Smooth muscle cell (in vitro differentiated cells): Measurements from ENCODE around the gene LRRC42. TPM values are rescaled to one million over a fixed set of nuclear protein-coding genes. Genes with fewer than 3 reads are reported as not detected.
"Not testable (repeated sequence)": the region's sequence is repeated elsewhere in the genome, so short reads cannot be mapped to it uniquely, and the experiment has no call there.

Experiments
- DNase-seq: peaks from one replicate; lab custom pipeline; 2025; ENCODE audit not compliant: unreplicated experiment; lab: John Stamatoyannopoulos, UW
- H2AFZ ChIP-seq: fragments of 200-600 bp; sonication (generic); 2 replicates; pipeline ENCODE4 v1.6.0; 2016; ENCODE audit warnings: antibody characterized with exemption, low read depth, mild to moderate bottlenecking
- H3F3A ChIP-seq: fragments of 200-600 bp; sonication (generic); 2 replicates; pipeline ENCODE4 v1.6.0; 2017; ENCODE audit warnings: antibody characterized with exemption, low read depth
- H3K27ac ChIP-seq: fragments of 200-600 bp; sonication (generic); 2 replicates; pipeline ENCODE4 v1.5.1; 2016; ENCODE audit warnings: low read depth, mild to moderate bottlenecking
- H3K27me3 ChIP-seq: fragments of 200-600 bp; sonication (generic); 2 replicates; pipeline ENCODE4 v1.6.1; 2016; ENCODE audit warnings: low read depth, mild to moderate bottlenecking
- H3K36me3 ChIP-seq: fragments of 200-600 bp; sonication (generic); 2 replicates; pipeline ENCODE4 v1.5.1; 2016; ENCODE audit warnings: low read depth
- H3K4me1 ChIP-seq: fragments of 200-600 bp; sonication (generic); 2 replicates; pipeline ENCODE4 v1.5.1; 2016; ENCODE audit warnings: low read depth
- H3K4me2 ChIP-seq: fragments of 200-600 bp; sonication (generic); 2 replicates; pipeline ENCODE4 v1.6.0; 2016; ENCODE audit warnings: mild to moderate bottlenecking
- H3K4me3 ChIP-seq: fragments of 200-600 bp; sonication (generic); 2 replicates; pipeline ENCODE4 v1.5.1; 2016; ENCODE audit warnings: mild to moderate bottlenecking
- H3K79me2 ChIP-seq: fragments of 200-600 bp; sonication (generic); 2 replicates; pipeline ENCODE4 v1.6.0; 2016; ENCODE audit warnings: low read depth, mild to moderate bottlenecking
- H3K9ac ChIP-seq: fragments of 200-600 bp; sonication (generic); 2 replicates; pipeline ENCODE4 v1.6.0; 2016; ENCODE audit warnings: low read depth
- H3K9me3 ChIP-seq: fragments of 200-600 bp; sonication (generic); replicated peaks from 2 replicates; pipeline ENCODE4 v1.5.1; 2016; ENCODE audit warnings: low read depth
- H4K20me1 ChIP-seq: fragments of 200-600 bp; sonication (generic); 2 replicates; pipeline ENCODE4 v1.6.0; 2016; ENCODE audit warnings: low read depth
- CTCF ChIP-seq: fragments of 200-600 bp; sonication (generic); IDR thresholded peaks from 2 replicates; pipeline ENCODE4 v1.5.1; 2017; ENCODE audit warnings: borderline replicate concordance, mild to moderate bottlenecking, antibody characterized with exemption; ENCODE audit not compliant: insufficient read depth, poor library complexity, severe bottlenecking
- WGBS: methylation state at CpG from one replicate; pipeline ENCODE4 v1.1.7; 2016; ENCODE audit warnings: low lambda C conversion rate; 5-methylcytosine and 5-hydroxymethylcytosine counted together
- polyA plus RNA-seq: library from polyadenylated mRNA; unstranded; fragments of >200 nt; fragmentation: Nextera tagmentation; extraction: Ambion mirVana; gene quantifications from 2 replicates; pipeline ENCODE4 v1.2.1, GENCODE V29; 2016
- total RNA-seq: library from RNA; depleted of rRNA; stranded (reverse); fragments of >200 nt; gene quantifications from 2 replicates; pipeline ENCODE4 v1.2.3, GENCODE V29; 2014

The LRRC42 gene
- total and polyA plus RNA-seq, 2 experiments from 2014 or later: 36.5 to 37.0 TPM

DNA sequence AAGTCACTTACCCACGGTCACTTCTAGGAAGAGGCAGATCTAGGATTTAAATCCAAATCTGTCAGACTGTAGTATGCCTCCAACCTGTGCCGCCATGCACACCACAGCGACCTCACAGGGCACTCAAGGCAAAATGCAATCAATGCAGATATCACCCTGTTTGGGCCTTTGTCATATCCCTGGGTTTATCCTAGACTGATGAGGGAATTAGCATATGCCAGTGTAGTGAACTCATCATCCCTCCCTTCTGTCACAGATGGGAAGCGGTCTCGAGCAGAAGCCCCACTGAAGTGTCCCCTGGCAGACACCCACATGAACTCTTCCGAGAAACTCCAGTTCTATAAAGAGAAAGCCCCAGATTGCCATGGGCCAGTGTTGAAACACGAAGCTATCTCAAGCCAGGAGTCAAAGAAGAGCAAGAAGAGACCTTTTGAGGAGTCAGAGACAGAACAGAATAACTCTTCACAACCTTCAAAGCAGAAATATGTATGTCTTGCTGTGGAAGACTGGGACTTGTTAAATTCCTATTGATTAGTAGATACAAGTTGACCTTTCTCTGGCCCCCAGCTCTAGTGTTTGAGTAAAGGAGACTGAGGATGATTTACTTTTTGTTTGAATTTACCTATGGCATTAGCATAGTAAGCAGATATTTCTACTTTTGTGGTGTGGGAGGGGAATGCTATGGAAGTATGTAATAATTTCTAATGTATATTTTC is 21.4 kb downstream of the LRRC42 start:
- TF ChIP-seq CTCF: no peak
- Histone ChIP-seq H3K9me3 (no peaks in the 10 kb centered on the region), H3K4me3 (no peak overlapping the region), H3K27me3 (no peaks in the 10 kb centered on the region), H3K4me2 (no peak overlapping the region), H3F3A (no peaks in the 10 kb centered on the region), H3K36me3 (peaks cover 33% of the 10 kb centered on the region), H3K79me2 (no peaks in the 10 kb centered on the region), H4K20me1 (peaks cover 6% of the 10 kb centered on the region), H3K4me1 (no peaks in the 10 kb centered on the region), H2AFZ (no peak overlapping the region), H3K9ac (no peak overlapping the region), H3K27ac (no peak overlapping the region)
- 89% methylated on average over 7 of the region's 7 CpGs for WGBS
- no peak for DNase-seq

- no peak overlapping the region for H3K9ac ChIP-seq
- WGBS: 86% methylated on average over 2 of the region's 2 CpGs
- H2AFZ ChIP-seq: no peak overlapping the region
- H3K27ac ChIP-seq: no peak overlapping the region
- no peaks in the 10 kb centered on the region for H3F3A ChIP-seq
- peaks cover 29% of the 10 kb centered on the region for H3K36me3 ChIP-seq
- H3K4me2 ChIP-seq: no peak overlapping the region
- no peak for DNase-seq
- H3K27me3 ChIP-seq: no peaks in the 10 kb centered on the region
- peaks cover 6% of the 10 kb centered on the region for H4K20me1 ChIP-seq
- H3K9me3 ChIP-seq: no peaks in the 10 kb centered on the region
- H3K79me2 ChIP-seq: no peaks in the 10 kb centered on the region
- H3K4me3 ChIP-seq: no peak overlapping the region
- no peak for TF ChIP-seq CTCF
- no peaks in the 10 kb centered on the region for H3K4me1 ChIP-seq
Measured at GRCh38 chr1:53968125-53968513, 22.0 kb downstream of the LRRC42 start.

GRCh38 chr1:53969323-53969722 is 23.2 kb downstream of the LRRC42 start:
- not testable (repeated sequence) for H4K20me1 ChIP-seq, H2AFZ ChIP-seq, H3K4me1 ChIP-seq, H3K4me3 ChIP-seq, H3F3A ChIP-seq, H3K79me2 ChIP-seq, H3K4me2 ChIP-seq, H3K27me3 ChIP-seq, DNase-seq, H3K9me3 ChIP-seq, H3K27ac ChIP-seq, H3K9ac ChIP-seq
- peaks cover 29% of the 10 kb centered on the region for H3K36me3 ChIP-seq
- 97% methylated on average over 2 of the region's 2 CpGs for WGBS

DNA sequence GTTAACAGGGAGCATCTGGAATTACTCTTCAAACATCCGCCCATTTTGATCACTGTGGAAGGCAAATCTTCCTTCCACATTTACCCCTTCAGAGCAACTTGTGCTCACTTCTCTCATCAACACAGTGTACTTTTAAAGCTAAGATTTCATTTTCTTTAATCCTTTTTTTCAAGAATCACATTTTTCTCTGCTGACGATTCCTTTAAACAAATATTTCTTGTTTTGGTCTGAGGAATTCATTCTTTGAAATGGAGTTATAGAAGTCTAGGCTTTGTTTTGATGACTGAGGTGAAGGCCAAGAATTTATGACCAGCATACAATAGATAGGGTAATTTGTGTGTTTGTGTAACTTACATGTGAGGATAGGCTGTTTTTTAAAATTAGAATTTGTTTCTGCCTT is 25.6 kb downstream of the LRRC42 start:
- Histone ChIP-seq H3K9ac (no peak overlapping the region), H3K27ac (no peak overlapping the region), H3K4me1 (no peaks in the 10 kb centered on the region), H3K9me3 (no peaks in the 10 kb centered on the region), H2AFZ (no peak overlapping the region), H3K27me3 (no peaks in the 10 kb centered on the region), H3K79me2 (no peaks in the 10 kb centered on the region), H3K4me2 (no peak overlapping the region), H3F3A (no peaks in the 10 kb centered on the region), H3K4me3 (no peak overlapping the region), H3K36me3 (peaks cover 19% of the 10 kb centered on the region), H4K20me1 (peaks cover 6% of the 10 kb centered on the region)
- DNase-seq: no peak
- WGBS: 92% methylated on average over 2 of the region's 2 CpGs
- TF ChIP-seq CTCF: no peak
